PC-9 (cell line): Measurements from ENCODE around the gene SERTM1. TPM values are rescaled to one million over a fixed set of nuclear protein-coding genes. Genes with fewer than 3 reads are reported as not detected.

Experiments used
- BruUV-seq: library from RNA; stranded (reverse); fragments of 400-500 nt; replicated peaks from 2 replicates; lab custom pipeline; 2021; lab: Mats Ljungman, UMichigan
- CTCF ChIA-PET: fragments of 300-600 bp; sonication (Branson Sonifier 250); formaldehyde crosslinking; loops from one replicate; lab custom pipeline; 2022; ENCODE audit warnings: antibody characterized with exemption; lab: Charles Lee
- POLR2A ChIA-PET: fragments of 300-600 bp; sonication (Branson Sonifier 250); formaldehyde crosslinking; loops from one replicate; lab custom pipeline; 2022; ENCODE audit warnings: antibody characterized with exemption; ENCODE audit not compliant: unreplicated experiment; lab: Charles Lee
- DNase-seq, 2 experiments: peaks; one replicate each; pipeline versions ENCODE4 v3.0.0 to v3.0.0-alpha.2; 2015 to 2022; ENCODE audit warnings: mixed read lengths in 1 of 2
- H2AFZ ChIP-seq: fragments of 200-600 bp; sonication (generic); 2 replicates; pipeline ENCODE4 v1.8.1; 2017; ENCODE audit warnings: antibody characterized with exemption
- H3F3A ChIP-seq: fragments of 200-600 bp; sonication (generic); 2 replicates; pipeline ENCODE4 v1.8.1; 2017; ENCODE audit warnings: antibody characterized with exemption, mild to moderate bottlenecking, low read depth; ENCODE audit not compliant: insufficient read depth
- H3K27ac ChIP-seq: fragments of 200-600 bp; sonication (generic); 2 replicates; pipeline ENCODE4 v1.6.1; 2016; ENCODE audit warnings: mixed run types
- H3K27me3 ChIP-seq: fragments of 200-600 bp; sonication (generic); 2 replicates; pipeline ENCODE4 v1.6.1; 2016; ENCODE audit warnings: low read depth, mixed run types; ENCODE audit not compliant: insufficient read depth
- H3K36me3 ChIP-seq: fragments of 200-600 bp; sonication (generic); 2 replicates; pipeline ENCODE4 v1.6.1; 2016; ENCODE audit warnings: low read depth, mixed run types
- H3K4me1 ChIP-seq: fragments of 200-600 bp; sonication (generic); replicated peaks from 2 replicates; pipeline ENCODE4 v1.6.1; 2016; ENCODE audit warnings: mixed run types; ENCODE audit not compliant: insufficient read depth
- H3K4me2 ChIP-seq: fragments of 200-600 bp; sonication (generic); 2 replicates; pipeline ENCODE4 v1.6.1; 2017; ENCODE audit warnings: mixed run types
- H3K4me3 ChIP-seq: fragments of 200-600 bp; sonication (generic); 2 replicates; pipeline ENCODE4 v1.6.1; 2016; ENCODE audit warnings: mixed run types
- H3K79me2 ChIP-seq: fragments of 200-600 bp; sonication (generic); 2 replicates; pipeline ENCODE4 v1.6.1; 2017; ENCODE audit warnings: low read depth, mixed run types
- H3K9me2 ChIP-seq: fragments of 200-600 bp; sonication (generic); 2 replicates; pipeline ENCODE4 v1.8.1; 2017; ENCODE audit warnings: mild to moderate bottlenecking; ENCODE audit not compliant: insufficient read depth
- H3K9me3 ChIP-seq: fragments of 200-600 bp; sonication (generic); 2 replicates; pipeline ENCODE4 v1.8.1; 2016; ENCODE audit warnings: low read depth; ENCODE audit not compliant: insufficient read depth
- H4K20me1 ChIP-seq: fragments of 200-600 bp; sonication (generic); 2 replicates; pipeline ENCODE4 v1.8.1; 2017; ENCODE audit not compliant: insufficient read depth
- EZH2 ChIP-seq: fragments of 200-600 bp; sonication (generic); IDR thresholded peaks from 2 replicates; pipeline ENCODE4 v1.8.0; 2017; ENCODE audit warnings: antibody characterized with exemption, low read depth
- intact Hi-C: fragments of 100-400 bp; cut with micrococcal nuclease; formaldehyde crosslinking; loops from one replicate; pipeline ENCODE4 v1.10.0; 2022; ENCODE audit not compliant: unreplicated experiment
- total RNA-seq: library from RNA; stranded (reverse); gene quantifications from 2 replicates; pipeline ENCODE4 v1.2.3, GENCODE V29; 2021
- TF ChIP-seq, protein P1 (sequence below): fragments of 200-600 bp; sonication (generic); conservative IDR thresholded peaks from 2 replicates; pipeline ENCODE4 v1.6.1; 2017; ENCODE audit warnings: mixed run types, antibody characterized with exemption, mild to moderate bottlenecking, moderate library complexity

Gene SERTM1
- total RNA-seq, 1 experiment from 2014 or later: not detected

DNA sequence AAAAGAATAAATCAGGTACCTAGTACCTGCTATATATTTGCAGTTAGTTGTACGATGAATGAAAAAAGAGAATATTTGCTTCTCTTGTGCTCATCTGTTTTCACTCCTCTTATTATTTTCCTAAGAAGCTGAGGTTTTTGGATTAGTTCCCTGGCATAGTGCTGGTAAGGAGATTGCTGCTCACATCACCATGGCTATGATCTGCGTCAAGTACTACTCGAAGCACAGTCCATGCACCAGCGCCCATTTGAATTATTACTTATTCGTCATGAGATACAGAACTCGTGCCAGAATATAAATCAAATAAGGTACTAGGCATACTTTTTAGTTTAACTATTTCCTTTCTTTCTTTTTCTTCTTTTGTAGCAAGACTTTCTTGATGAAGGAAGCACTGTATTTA is 7.1 kb downstream of the SERTM1 start:
- Histone ChIP-seq H3K9me2 (no peaks in the 10 kb centered on the region), H3K4me2 (no peak overlapping the region), H3K9me3 (no peaks in the 10 kb centered on the region), H3K36me3 (no peaks in the 10 kb centered on the region), H3F3A (no peaks in the 10 kb centered on the region), H4K20me1 (no peaks in the 10 kb centered on the region), H3K4me1 (no peaks in the 10 kb centered on the region), H3K27ac (no peak overlapping the region), H3K4me3 (no peak overlapping the region), H3K27me3 (peaks cover 2% of the 10 kb centered on the region; the same call in 1 of the 2 replicates), H2AFZ (no peak overlapping the region), H3K79me2 (no peaks in the 10 kb centered on the region)
- CTCF ChIA-PET: no interaction called here
- POLR2A ChIA-PET: no interaction called here
- no peak for TF ChIP-seq EZH2
- TF ChIP-seq, protein P1, sequence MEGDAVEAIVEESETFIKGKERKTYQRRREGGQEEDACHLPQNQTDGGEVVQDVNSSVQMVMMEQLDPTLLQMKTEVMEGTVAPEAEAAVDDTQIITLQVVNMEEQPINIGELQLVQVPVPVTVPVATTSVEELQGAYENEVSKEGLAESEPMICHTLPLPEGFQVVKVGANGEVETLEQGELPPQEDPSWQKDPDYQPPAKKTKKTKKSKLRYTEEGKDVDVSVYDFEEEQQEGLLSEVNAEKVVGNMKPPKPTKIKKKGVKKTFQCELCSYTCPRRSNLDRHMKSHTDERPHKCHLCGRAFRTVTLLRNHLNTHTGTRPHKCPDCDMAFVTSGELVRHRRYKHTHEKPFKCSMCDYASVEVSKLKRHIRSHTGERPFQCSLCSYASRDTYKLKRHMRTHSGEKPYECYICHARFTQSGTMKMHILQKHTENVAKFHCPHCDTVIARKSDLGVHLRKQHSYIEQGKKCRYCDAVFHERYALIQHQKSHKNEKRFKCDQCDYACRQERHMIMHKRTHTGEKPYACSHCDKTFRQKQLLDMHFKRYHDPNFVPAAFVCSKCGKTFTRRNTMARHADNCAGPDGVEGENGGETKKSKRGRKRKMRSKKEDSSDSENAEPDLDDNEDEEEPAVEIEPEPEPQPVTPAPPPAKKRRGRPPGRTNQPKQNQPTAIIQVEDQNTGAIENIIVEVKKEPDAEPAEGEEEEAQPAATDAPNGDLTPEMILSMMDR: no peak
- no peak for DNase-seq
- BruUV-seq: no TSS peak
- intact Hi-C loops: no loop called here

GRCh38 chr13:36681894-36682624 is 8.2 kb downstream of the SERTM1 start:
- Histone ChIP-seq H3K79me2 (no peaks in the 10 kb centered on the region), H3F3A (no peaks in the 10 kb centered on the region), H4K20me1 (no peaks in the 10 kb centered on the region), H3K27me3 (no peaks in the 10 kb centered on the region), H3K4me1 (no peaks in the 10 kb centered on the region), H2AFZ (no peak overlapping the region), H3K36me3 (no peaks in the 10 kb centered on the region), H3K9me3 (no peaks in the 10 kb centered on the region), H3K27ac (no peak overlapping the region), H3K4me3 (no peak overlapping the region), H3K4me2 (no peak overlapping the region), H3K9me2 (no peaks in the 10 kb centered on the region)
- POLR2A ChIA-PET: no interaction called here
- CTCF ChIA-PET: interaction anchor here (0.6 kb wide), 1 partner anchor 414 kb away, joined by 3 read pairs; no protein-coding TSS in a partner anchor
- intact Hi-C loops: no loop called here
- TF ChIP-seq EZH2: no peak
- TF ChIP-seq, protein P1: no peak
- DNase-seq: no peak
- BruUV-seq: no TSS peak

DNA sequence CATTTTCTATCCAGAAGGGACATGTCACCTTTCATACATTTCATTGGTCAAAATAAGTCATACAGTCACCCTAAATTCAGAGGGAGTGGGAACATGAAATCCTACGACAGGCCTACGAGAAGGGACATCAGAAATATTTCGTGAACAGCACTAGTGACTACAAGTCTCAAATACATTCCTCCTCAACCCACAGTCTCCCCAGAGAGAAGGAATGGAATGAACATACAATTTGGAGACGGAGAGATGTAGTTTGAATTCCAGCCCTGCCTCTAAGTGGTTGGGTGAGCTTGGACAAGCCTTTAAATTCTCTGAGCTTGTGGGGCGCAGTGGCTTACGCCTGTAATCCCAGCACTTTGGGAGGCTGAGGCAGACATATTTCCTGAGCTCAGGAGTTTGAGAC is 9.9 kb downstream of the SERTM1 start:
- Histone ChIP-seq H3K79me2 (no peaks in the 10 kb centered on the region), H3K27ac (no peak overlapping the region), H3K4me3 (no peak overlapping the region), H3F3A (no peaks in the 10 kb centered on the region), H3K27me3 (no peaks in the 10 kb centered on the region), H3K9me2 (no peaks in the 10 kb centered on the region), H3K9me3 (no peaks in the 10 kb centered on the region), H4K20me1 (no peaks in the 10 kb centered on the region), H3K36me3 (no peaks in the 10 kb centered on the region), H2AFZ (no peak overlapping the region), H3K4me2 (no peak overlapping the region), H3K4me1 (no peaks in the 10 kb centered on the region)
- no TSS peak for BruUV-seq
- ChIA-PET CTCF (no interaction called here), POLR2A (no interaction called here)
- TF ChIP-seq EZH2: no peak
- TF ChIP-seq, protein P1: no peak
- DNase-seq: no peak
- intact Hi-C loops: no loop called here
